Subcutaneous abdominal adipose tissue (tissue), 5 donors: Measurements from ENCODE around the gene KDM3A.

Experiments
- H3K27ac ChIP-seq: one replicate; pipeline ENCODE4 v1.7.0; 2013; ENCODE audit warnings: low read depth, mild to moderate bottlenecking, inconsistent platforms, low read length, moderate library complexity
- H3K27me3 ChIP-seq, 5 donors: one replicate each; pipeline ENCODE4 v1.7.0; 2013; ENCODE audit warnings: low read length in 5 of 5, inconsistent platforms in 1 of 5; ENCODE audit not compliant: control insufficient read depth in 5 of 5, insufficient read depth in 4 of 5
- H3K36me3 ChIP-seq, 5 donors: one replicate each; pipeline ENCODE4 v1.7.0; 2013; ENCODE audit warnings: low read length in 5 of 5; ENCODE audit not compliant: control insufficient read depth in 5 of 5, insufficient read depth in 5 of 5
- H3K4me1 ChIP-seq, 5 donors: one replicate each; pipeline ENCODE4 v1.7.0; 2013; ENCODE audit warnings: low read length in 5 of 5, mild to moderate bottlenecking in 3 of 5, moderate library complexity in 1 of 5; ENCODE audit not compliant: control insufficient read depth in 5 of 5, insufficient read depth in 5 of 5
- H3K4me3 ChIP-seq, 5 donors: one replicate each; pipeline ENCODE4 v1.7.0; 2013; ENCODE audit warnings: low read length in 5 of 5, low read depth in 1 of 5
- H3K9ac ChIP-seq, 5 donors: one replicate each; pipeline ENCODE4 v1.7.0; 2013; ENCODE audit warnings: low read length in 5 of 5, mild to moderate bottlenecking in 4 of 5, moderate library complexity in 3 of 5
- H3K9me3 ChIP-seq, 5 donors: one replicate each; pipeline ENCODE4 v1.7.0; 2013; ENCODE audit warnings: low read length in 5 of 5; ENCODE audit not compliant: control insufficient read depth in 5 of 5
- donor health status: healthy.
- donor health status: healthy.
- donor health status: healthy.
- donor health status: healthy.
- donor health status: healthy.

KDM3A gene

GRCh38 chr2:86522711-86523110, 81.5 kb downstream of the KDM3A start:
- Histone ChIP-seq H3K27ac (no peak overlapping the region), H3K9ac (no peak overlapping the region), H3K4me3 (no peak overlapping the region), H3K9me3 (peaks cover 0 to 8% (median 5%) of the 10 kb centered on the region in 5 donors), H3K4me1 (no peaks in the 10 kb centered on the region), H3K36me3 (peaks cover 10 to 26% (median 15%) of the 10 kb centered on the region in 5 donors), H3K27me3 (no peaks in the 10 kb centered on the region)

GRCh38 chr2:86523491-86523890, 82.3 kb downstream of the KDM3A start:
- Histone ChIP-seq H3K36me3 (peaks cover 15 to 32% (median 20%) of the 10 kb centered on the region in 5 donors), H3K4me3 (no peak overlapping the region), H3K9me3 (peaks cover 0 to 8% (median 5%) of the 10 kb centered on the region in 5 donors), H3K4me1 (no peaks in the 10 kb centered on the region), H3K27ac (no peak overlapping the region), H3K27me3 (no peaks in the 10 kb centered on the region), H3K9ac (no peak overlapping the region)

GRCh38 chr2:86525421-86526340, 84.5 kb downstream of the KDM3A start:
- Histone ChIP-seq H3K27ac (no peak overlapping the region), H3K27me3 (no peaks in the 10 kb centered on the region), H3K36me3 (peaks cover 20 to 35% (median 22%) of the 10 kb centered on the region in 5 donors)

GRCh38 chr2:86533589-86533988, 92.4 kb downstream of the KDM3A start:
- no peak overlapping the region for H3K27ac ChIP-seq
- no peak overlapping the region for H3K4me3 ChIP-seq
- no peaks in the 10 kb centered on the region for H3K27me3 ChIP-seq
- peaks cover 0 to 11% (median 3%) of the 10 kb centered on the region in 5 donors for H3K9me3 ChIP-seq
- no peaks in the 10 kb centered on the region for H3K4me1 ChIP-seq
- peaks cover 5 to 8% (median 7%) of the 10 kb centered on the region in 5 donors for H3K36me3 ChIP-seq
- no peak overlapping the region for H3K9ac ChIP-seq

More at GRCh38 chr2:86525421-86526340, 84.5 kb downstream of the KDM3A start:
- Histone ChIP-seq H3K4me3 (no peak overlapping the region), H3K9me3 (peaks cover 0 to under 1% (median 0%) of the 10 kb centered on the region in 5 donors), H3K9ac (no peak overlapping the region), H3K4me1 (no peaks in the 10 kb centered on the region)

- Histone ChIP-seq H3K27ac (no peak overlapping the region), H3K36me3 (peaks cover 0 to 14% (median 0%) of the 10 kb centered on the region in 5 donors), H3K4me1 (no peaks in the 10 kb centered on the region), H3K27me3 (no peaks in the 10 kb centered on the region), H3K9ac (no peak overlapping the region), H3K4me3 (no peak overlapping the region), H3K9me3 (no peaks in the 10 kb centered on the region)
Measured at GRCh38 chr2:86541334-86541733, 100.2 kb downstream of the KDM3A start.
